Ascending aorta (tissue), 2 donors: Measurements from ENCODE around the gene ARL5B. TPM values are rescaled to one million over a fixed set of nuclear protein-coding genes. Genes with fewer than 3 reads are reported as not detected.

Source experiments
- DNase-seq, 2 donors: peaks; one replicate each; pipeline ENCODE4 v3.0.0-alpha.2; 2019; ENCODE audit warnings: low spot score in 2 of 2
- H3K27ac ChIP-seq, 2 donors: fragments of 200-600 bp; sonication (generic); one replicate each; pipeline ENCODE4 v1.5.1; 2016 to 2017; ENCODE audit warnings: mild to moderate bottlenecking in 1 of 2
- H3K27me3 ChIP-seq: fragments of 200-600 bp; sonication (generic); one replicate; pipeline ENCODE4 v1.5.1; 2017
- H3K36me3 ChIP-seq, 2 donors: fragments of 200-600 bp; sonication (generic); one replicate each; pipeline ENCODE4 v1.5.1; 2016
- H3K4me1 ChIP-seq, 2 donors: fragments of 200-600 bp; sonication (generic); one replicate each; pipeline ENCODE4 v1.5.1; 2016 to 2017; ENCODE audit warnings: mild to moderate bottlenecking in 1 of 2
- H3K4me3 ChIP-seq, 2 donors: fragments of 200-600 bp; sonication (generic); one replicate each; pipeline ENCODE4 v1.5.1; 2016 to 2017; ENCODE audit warnings: mild to moderate bottlenecking in 1 of 2
- H3K9me3 ChIP-seq, 2 donors: fragments of 200-600 bp; sonication (generic); one replicate each; pipeline ENCODE4 v1.5.1; 2016
- CTCF ChIP-seq, 3 experiments: fragments of 200-600 bp in 2 of 3; fragments of 450-650 bp in 1 of 3; sonication (generic) in 2 of 3; IDR thresholded peaks; one replicate each; pipeline ENCODE4 v1.5.1; 2016 to 2019; ENCODE audit warnings: antibody characterized with exemption in 3 of 3, mild to moderate bottlenecking in 1 of 3, moderate library complexity in 1 of 3
- intact Hi-C: fragments of 100-400 bp; cut with DNase I; formaldehyde crosslinking; loops from one replicate; pipeline ENCODE4 v1.15.1; 2023
- total RNA-seq: library from RNA; depleted of rRNA; stranded (reverse); fragments of >200 nt; gene quantifications from one replicate; pipeline ENCODE4 v1.1.0, GENCODE V29; 2016

Gene ARL5B
- total RNA-seq, 1 donor from 2014 or later, result 8.3 TPM

- intact Hi-C loops, result no loop called here
These were observed 40.9 kb downstream of the ARL5B start for GRCh38 chr10:18699849-18700840.

GRCh38 chr10:18703521-18703920 lies 44.3 kb downstream of the ARL5B start:
- TF ChIP-seq CTCF (IDR thresholded peaks at IDR 0.05), result no peak
- intact Hi-C loops, result no loop called here
- Histone ChIP-seq H3K27ac (no peak overlapping the region), H3K4me3 (no peak overlapping the region), H3K9me3 (peaks cover 0 to 7% of the 10 kb centered on the region in 2 donors), H3K27me3 (no peaks in the 10 kb centered on the region), H3K4me1 (no peaks in the 10 kb centered on the region), H3K36me3 (no peaks in the 10 kb centered on the region)
- no peak for DNase-seq

More at GRCh38 chr10:18699849-18700840, 40.9 kb downstream of the ARL5B start:
- peaks cover 0 to 3% of the 10 kb centered on the region in 2 donors for H3K9me3 ChIP-seq
- no peak overlapping the region for H3K4me3 ChIP-seq
- H3K27me3 ChIP-seq, result no peaks in the 10 kb centered on the region
- H3K4me1 ChIP-seq, result no peaks in the 10 kb centered on the region
- DNase-seq, result no peak
- no peak for TF ChIP-seq CTCF (IDR thresholded peaks at IDR 0.05)
- H3K27ac ChIP-seq, result no peak overlapping the region
- no peaks in the 10 kb centered on the region for H3K36me3 ChIP-seq

- Histone ChIP-seq H3K36me3 (no peaks in the 10 kb centered on the region), H3K4me3 (no peak overlapping the region), H3K27ac (no peak overlapping the region), H3K27me3 (no peaks in the 10 kb centered on the region), H3K4me1 (no peaks in the 10 kb centered on the region), H3K9me3 (peaks cover 0 to 7% of the 10 kb centered on the region in 2 donors)
- no peak for TF ChIP-seq CTCF (IDR thresholded peaks at IDR 0.05)
- intact Hi-C loops, result no loop called here
- DNase-seq, result no peak
These were observed 51.0 kb downstream of the ARL5B start for GRCh38 chr10:18710201-18710653.

- intact Hi-C loops, result no loop called here
These were observed 53.8 kb downstream of the ARL5B start for GRCh38 chr10:18713077-18713476.

GRCh38 chr10:18718991-18719390 lies 59.8 kb downstream of the ARL5B start:
- Histone ChIP-seq H3K27ac (no peak overlapping the region), H3K9me3 (no peaks in the 10 kb centered on the region), H3K4me1 (no peaks in the 10 kb centered on the region), H3K27me3 (no peaks in the 10 kb centered on the region), H3K36me3 (no peaks in the 10 kb centered on the region), H3K4me3 (no peak overlapping the region)
- no peak for DNase-seq
- intact Hi-C loops, result no loop called here
- no peak for TF ChIP-seq CTCF (IDR thresholded peaks at IDR 0.05)

More at GRCh38 chr10:18713077-18713476, 53.8 kb downstream of the ARL5B start:
- Histone ChIP-seq H3K27me3 (no peaks in the 10 kb centered on the region), H3K4me3 (no peak overlapping the region), H3K27ac (no peak overlapping the region), H3K36me3 (no peaks in the 10 kb centered on the region), H3K9me3 (peaks cover 0 to 3% of the 10 kb centered on the region in 2 donors), H3K4me1 (no peaks in the 10 kb centered on the region)
- no peak for TF ChIP-seq CTCF (IDR thresholded peaks at IDR 0.05)
- DNase-seq, result no peak
